ENCODE measurements around the gene NOXA1. TPM values are rescaled to one million over a fixed set of nuclear protein-coding genes. Genes with fewer than 3 reads are reported as not detected.

The NOXA1 gene
- polyA plus RNA-seq, 1 donor from 2014 or later: 1.7 TPM

- Histone ChIP-seq H3K27ac (ENCODE audit: low read length) (no peak overlapping the region), H3K4me3 (ENCODE audit: low read length) (no peak overlapping the region)
These were observed 35.2 kb upstream of the NOXA1 start for GRCh38 chr9:137387891-137388560.

GRCh38 chr9:137388589-137389427 is 34.4 kb upstream of the NOXA1 start:
- Histone ChIP-seq H3K9me2 (ENCODE audit: insufficient read depth, low read length) (no peaks in the 10 kb centered on the region), H3K27me3 (ENCODE audit: insufficient read depth, low read depth, low read length) (no peaks in the 10 kb centered on the region), H3K4me2 (ENCODE audit: low read length) (no peak overlapping the region), H2AFZ (ENCODE audit: low read depth, low read length) (no peak overlapping the region), H3K9ac (ENCODE audit: low read length) (no peak overlapping the region), H3K79me2 (replicated peaks; ENCODE audit: insufficient read depth, low read length) (no peaks in the 10 kb centered on the region), H3K27ac (ENCODE audit: low read length) (no peak overlapping the region), H3K36me3 (ENCODE audit: insufficient read depth, low read length) (no peaks in the 10 kb centered on the region), H3K4me3 (ENCODE audit: low read length) (no peak overlapping the region), H3F3A (ENCODE audit: insufficient read depth, low read length, poor library complexity, severe bottlenecking) (no peaks in the 10 kb centered on the region), H3K9me3 (ENCODE audit: low read length) (no peaks in the 10 kb centered on the region), H4K20me1 (ENCODE audit: insufficient read depth) (no peaks in the 10 kb centered on the region)
- no peak for TF ChIP-seq POLR2AphosphoS5 (IDR thresholded peaks at IDR 0.05)
- TF ChIP-seq, protein P1, sequence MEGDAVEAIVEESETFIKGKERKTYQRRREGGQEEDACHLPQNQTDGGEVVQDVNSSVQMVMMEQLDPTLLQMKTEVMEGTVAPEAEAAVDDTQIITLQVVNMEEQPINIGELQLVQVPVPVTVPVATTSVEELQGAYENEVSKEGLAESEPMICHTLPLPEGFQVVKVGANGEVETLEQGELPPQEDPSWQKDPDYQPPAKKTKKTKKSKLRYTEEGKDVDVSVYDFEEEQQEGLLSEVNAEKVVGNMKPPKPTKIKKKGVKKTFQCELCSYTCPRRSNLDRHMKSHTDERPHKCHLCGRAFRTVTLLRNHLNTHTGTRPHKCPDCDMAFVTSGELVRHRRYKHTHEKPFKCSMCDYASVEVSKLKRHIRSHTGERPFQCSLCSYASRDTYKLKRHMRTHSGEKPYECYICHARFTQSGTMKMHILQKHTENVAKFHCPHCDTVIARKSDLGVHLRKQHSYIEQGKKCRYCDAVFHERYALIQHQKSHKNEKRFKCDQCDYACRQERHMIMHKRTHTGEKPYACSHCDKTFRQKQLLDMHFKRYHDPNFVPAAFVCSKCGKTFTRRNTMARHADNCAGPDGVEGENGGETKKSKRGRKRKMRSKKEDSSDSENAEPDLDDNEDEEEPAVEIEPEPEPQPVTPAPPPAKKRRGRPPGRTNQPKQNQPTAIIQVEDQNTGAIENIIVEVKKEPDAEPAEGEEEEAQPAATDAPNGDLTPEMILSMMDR (IDR thresholded peaks at IDR 0.05; ENCODE audit: poor library complexity, severe bottlenecking): no peak
- TF ChIP-seq REST (IDR thresholded peaks at IDR 0.05; ENCODE audit: borderline replicate concordance): no peak
- TF ChIP-seq EZH2 (IDR thresholded peaks at IDR 0.05; ENCODE audit: borderline replicate concordance, insufficient read depth, low read length, poor library complexity, severe bottlenecking): no peak
- no peak for TF ChIP-seq TAF1 (IDR thresholded peaks at IDR 0.05; ENCODE audit: low read depth)
- no peak for TF ChIP-seq SMC3 (conservative IDR thresholded peaks at IDR 0.05; ENCODE audit: poor library complexity)

More at GRCh38 chr9:137387891-137388560, 35.2 kb upstream of the NOXA1 start:
- Histone ChIP-seq H4K20me1 (ENCODE audit: insufficient read depth) (no peaks in the 10 kb centered on the region), H3K9ac (ENCODE audit: low read length) (no peak overlapping the region), H3K79me2 (replicated peaks; ENCODE audit: insufficient read depth, low read length) (no peaks in the 10 kb centered on the region), H3F3A (ENCODE audit: insufficient read depth, low read length, poor library complexity, severe bottlenecking) (no peaks in the 10 kb centered on the region), H3K9me3 (ENCODE audit: low read length) (no peaks in the 10 kb centered on the region), H3K36me3 (ENCODE audit: insufficient read depth, low read length) (no peaks in the 10 kb centered on the region), H3K27me3 (ENCODE audit: insufficient read depth, low read depth, low read length) (no peaks in the 10 kb centered on the region), H3K4me2 (ENCODE audit: low read length) (no peak overlapping the region), H2AFZ (ENCODE audit: low read depth, low read length) (no peak overlapping the region), H3K9me2 (ENCODE audit: insufficient read depth, low read length) (no peaks in the 10 kb centered on the region)
- TF ChIP-seq, protein P1 (IDR thresholded peaks at IDR 0.05; ENCODE audit: poor library complexity, severe bottlenecking): no peak
- TF ChIP-seq MXI1 (conservative IDR thresholded peaks at IDR 0.05; ENCODE audit: poor library complexity, severe bottlenecking): no peak
- no peak for TF ChIP-seq SMC3 (conservative IDR thresholded peaks at IDR 0.05; ENCODE audit: poor library complexity)
- TF ChIP-seq POLR2AphosphoS5 (IDR thresholded peaks at IDR 0.05): no peak
- TF ChIP-seq EZH2 (IDR thresholded peaks at IDR 0.05; ENCODE audit: borderline replicate concordance, insufficient read depth, low read length, poor library complexity, severe bottlenecking): no peak

Measured in neural cell (in vitro differentiated cells).